ENCODE results near the gene PPIL1. TPM values are rescaled to one million over a fixed set of nuclear protein-coding genes. Genes with fewer than 3 reads are reported as not detected.

Gene PPIL1
- total and polyA plus RNA-seq, 4 donors, result 15.8 to 23.9 (median 20.3) TPM

- peaks cover 0 to 12% (median under 1%) of the 10 kb centered on the region in 4 donors for H3K4me1 ChIP-seq (ENCODE audit: control insufficient read depth in 4 of 4, insufficient read depth in 4 of 4, low read length in 3 of 4)
- DNase-seq (ENCODE audit: low spot score), result no peak
- no peak overlapping the region for H3K9ac ChIP-seq (ENCODE audit: low read depth in 1 of 2, low read length in 2 of 2)
- peaks cover 2 to 12% (median 9%) of the 10 kb centered on the region in 4 donors for H3K36me3 ChIP-seq (ENCODE audit: control insufficient read depth in 4 of 4, insufficient read depth in 3 of 4, low read depth in 1 of 4, low read length in 3 of 4)
- no peaks in the 10 kb centered on the region for H3K9me3 ChIP-seq (ENCODE audit: control insufficient read depth in 4 of 4, low read length in 3 of 4)
- 93% methylated on average over 6 of the region's 6 CpGs for WGBS
- no peak overlapping the region for H3K27ac ChIP-seq (ENCODE audit: low read depth in 1 of 2, low read length in 2 of 2)
- no peaks in the 10 kb centered on the region for H3K27me3 ChIP-seq (ENCODE audit: control insufficient read depth in 4 of 4, insufficient read depth in 4 of 4, low read length in 3 of 4)
- H3K4me3 ChIP-seq (ENCODE audit: low read depth in 1 of 3, low read length in 3 of 3), result no peak overlapping the region
- TF ChIP-seq NR2F2 (IDR thresholded peaks at IDR 0.05), result peak; percentile 33
- TF ChIP-seq EGR1 (IDR thresholded peaks at IDR 0.05; ENCODE audit: low read depth in 2 of 2), result no peak
These were observed 16.1 kb downstream of the PPIL1 start for GRCh38 chr6:36858407-36858981.

DNA sequence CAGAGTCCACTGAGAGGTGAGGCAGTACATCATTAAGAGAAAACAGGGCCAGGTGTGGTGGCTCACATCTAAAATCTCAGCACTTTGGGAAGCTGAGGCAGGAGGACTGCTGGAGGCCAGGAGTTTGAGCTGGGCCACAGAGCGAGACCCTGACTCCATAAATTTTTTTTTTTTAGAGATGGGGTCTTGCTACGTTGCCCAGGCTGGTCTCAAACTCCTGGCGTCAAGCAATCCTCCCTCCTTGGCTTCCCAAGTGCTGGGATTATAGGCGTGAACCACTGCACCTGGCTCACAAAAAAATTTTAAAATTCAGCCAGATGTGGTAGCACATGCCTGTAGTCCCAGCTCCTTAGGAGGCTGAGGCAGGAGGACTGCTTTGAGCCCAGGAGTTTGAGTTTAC, 17.3 kb downstream of the PPIL1 start:
- no peak overlapping the region for H3K9ac ChIP-seq (ENCODE audit: low read depth in 1 of 2, low read length in 2 of 2)
- TF ChIP-seq, protein P1, sequence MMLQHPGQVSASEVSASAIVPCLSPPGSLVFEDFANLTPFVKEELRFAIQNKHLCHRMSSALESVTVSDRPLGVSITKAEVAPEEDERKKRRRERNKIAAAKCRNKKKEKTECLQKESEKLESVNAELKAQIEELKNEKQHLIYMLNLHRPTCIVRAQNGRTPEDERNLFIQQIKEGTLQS (IDR thresholded peaks at IDR 0.05), result no peak
- TF ChIP-seq YY1 (IDR thresholded peaks at IDR 0.05) (no peak), HNF4G (IDR thresholded peaks at IDR 0.05) (no peak), REST (IDR thresholded peaks at IDR 0.05) (no peak), JUND (IDR thresholded peaks at IDR 0.05) (no peak), MAX (IDR thresholded peaks at IDR 0.05) (no peak), FOXA2 (IDR thresholded peaks at IDR 0.05) (no peak), NR2F2 (IDR thresholded peaks at IDR 0.05) (no peak)
- H3K9me3 ChIP-seq (ENCODE audit: control insufficient read depth in 4 of 4, low read length in 3 of 4), result no peaks in the 10 kb centered on the region
- 98% methylated on average over 4 of the region's 4 CpGs for WGBS
- H3K4me1 ChIP-seq (ENCODE audit: control insufficient read depth in 4 of 4, insufficient read depth in 4 of 4, low read length in 3 of 4), result peaks cover 0 to 17% (median 8%) of the 10 kb centered on the region in 4 donors
- no peak overlapping the region for H3K27ac ChIP-seq (ENCODE audit: low read depth in 1 of 2, low read length in 2 of 2)
- H3K27me3 ChIP-seq (ENCODE audit: control insufficient read depth in 4 of 4, insufficient read depth in 4 of 4, low read length in 3 of 4), result no peaks in the 10 kb centered on the region
- H3K36me3 ChIP-seq (ENCODE audit: control insufficient read depth in 4 of 4, insufficient read depth in 3 of 4, low read depth in 1 of 4, low read length in 3 of 4), result peaks cover 2 to 10% (median 7%) of the 10 kb centered on the region in 4 donors
- no peak for DNase-seq (ENCODE audit: low spot score)
- no peak overlapping the region for H3K4me3 ChIP-seq (ENCODE audit: low read depth in 1 of 3, low read length in 3 of 3)

DNA sequence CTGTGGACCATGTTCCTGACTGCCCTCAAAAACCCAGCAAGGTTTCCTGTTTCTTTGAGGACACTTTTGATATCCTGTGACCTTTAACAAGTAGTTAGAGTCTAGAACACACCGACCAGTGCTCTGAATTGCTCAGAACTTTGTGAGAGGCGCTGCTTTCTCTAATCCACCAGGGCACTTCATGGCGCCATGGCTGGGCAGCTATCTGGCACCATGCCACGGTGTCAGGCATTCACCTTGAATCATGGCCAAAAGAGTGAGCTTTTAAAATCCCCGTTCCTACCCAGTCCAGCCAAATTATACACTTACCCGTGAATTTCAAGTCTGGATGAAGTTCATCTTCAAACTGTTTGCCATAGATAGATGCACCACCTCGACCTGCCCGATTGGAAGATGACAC, 18.3 kb downstream of the PPIL1 start:
- TF ChIP-seq HNF4G (IDR thresholded peaks at IDR 0.05), result no peak
- Histone ChIP-seq H3K9ac (ENCODE audit: low read depth in 1 of 2, low read length in 2 of 2) (no peak overlapping the region), H3K27me3 (ENCODE audit: control insufficient read depth in 4 of 4, insufficient read depth in 4 of 4, low read length in 3 of 4) (no peaks in the 10 kb centered on the region), H3K4me3 (ENCODE audit: low read depth in 1 of 3, low read length in 3 of 3) (no peak overlapping the region), H3K4me1 (ENCODE audit: control insufficient read depth in 4 of 4, insufficient read depth in 4 of 4, low read length in 3 of 4) (peaks cover 0 to 18% (median 8%) of the 10 kb centered on the region in 4 donors), H3K9me3 (ENCODE audit: control insufficient read depth in 4 of 4, low read length in 3 of 4) (no peaks in the 10 kb centered on the region), H3K27ac (ENCODE audit: low read depth in 1 of 2, low read length in 2 of 2) (no peak overlapping the region), H3K36me3 (ENCODE audit: control insufficient read depth in 4 of 4, insufficient read depth in 3 of 4, low read depth in 1 of 4, low read length in 3 of 4) (peaks cover 2 to 8% (median 7%) of the 10 kb centered on the region in 4 donors)
- WGBS, result 71% methylated on average over 8 of the region's 8 CpGs
- DNase-seq (ENCODE audit: low spot score), result no peak

DNA sequence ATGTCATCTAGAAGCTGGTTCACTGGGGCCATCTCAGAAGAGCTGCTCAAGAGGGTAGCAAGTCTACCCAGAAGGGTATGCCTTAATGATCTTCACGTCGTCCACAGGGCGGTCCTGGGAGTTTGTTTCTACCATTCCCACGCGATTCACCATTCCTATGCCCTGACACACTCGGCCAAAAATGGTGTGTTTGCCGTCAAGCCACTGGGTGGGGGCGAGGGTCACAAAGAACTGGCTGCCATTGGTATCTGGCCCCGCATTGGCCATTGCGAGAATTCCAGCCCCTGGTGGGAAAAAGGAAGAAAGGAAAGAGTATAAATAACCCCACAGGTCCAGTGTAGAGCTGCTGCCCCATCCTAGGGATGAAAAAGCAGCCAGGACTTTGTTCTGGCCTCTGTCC, 18.9 kb downstream of the PPIL1 start:
- Histone ChIP-seq H3K9ac (ENCODE audit: low read depth in 1 of 2, low read length in 2 of 2) (no peak overlapping the region), H3K9me3 (ENCODE audit: control insufficient read depth in 4 of 4, low read length in 3 of 4) (no peaks in the 10 kb centered on the region), H3K27me3 (ENCODE audit: control insufficient read depth in 4 of 4, insufficient read depth in 4 of 4, low read length in 3 of 4) (no peaks in the 10 kb centered on the region), H3K4me1 (ENCODE audit: control insufficient read depth in 4 of 4, insufficient read depth in 4 of 4, low read length in 3 of 4) (peaks cover 0 to 18% (median 8%) of the 10 kb centered on the region in 4 donors), H3K36me3 (ENCODE audit: control insufficient read depth in 4 of 4, insufficient read depth in 3 of 4, low read depth in 1 of 4, low read length in 3 of 4) (peaks cover 2 to 8% (median 7%) of the 10 kb centered on the region in 4 donors), H3K27ac (ENCODE audit: low read depth in 1 of 2, low read length in 2 of 2) (no peak overlapping the region), H3K4me3 (ENCODE audit: low read depth in 1 of 3, low read length in 3 of 3) (no peak overlapping the region)
- DNase-seq (ENCODE audit: low spot score), result no peak
- 96% methylated on average over 10 of the region's 10 CpGs for WGBS
- TF ChIP-seq EGR1 (IDR thresholded peaks at IDR 0.05; ENCODE audit: low read depth in 2 of 2) (no peak), TAF1 (conservative IDR thresholded peaks at IDR 0.05) (no peak), FOXA1 (IDR thresholded peaks at IDR 0.05) (no peak), SP1 (IDR thresholded peaks at IDR 0.05) (no peak), RAD21 (IDR thresholded peaks at IDR 0.05) (no peak), NR2F2 (IDR thresholded peaks at IDR 0.05) (no peak), MAX (IDR thresholded peaks at IDR 0.05) (no peak), REST (IDR thresholded peaks at IDR 0.05) (no peak), FOXA2 (IDR thresholded peaks at IDR 0.05) (no peak)
- TF ChIP-seq, protein P1 (IDR thresholded peaks at IDR 0.05), result no peak

All from liver (tissue), 9 donors.